Heart left ventricle (tissue), 16 donors: ENCODE results near the gene SNURF. TPM values are rescaled to one million over a fixed set of nuclear protein-coding genes. Genes with fewer than 3 reads are reported as not detected.
"Not testable (repeated sequence)": the region's sequence is repeated elsewhere in the genome, so short reads cannot be mapped to it uniquely, and the experiment has no call there.

Source experiments
- ATAC-seq, 4 donors: fragments of 200-7000 bp; cut with Tn5 transposase; one replicate each; pipeline ENCODE4 v1.9.1; 2020 to 2022; ENCODE audit warnings: moderate library complexity in 4 of 4, mild to moderate bottlenecking in 3 of 4, moderate number of reproducible peaks in 1 of 4
- DNase-seq, 5 donors: peaks; one replicate each; pipeline ENCODE4 v3.0.0-alpha.2; 2020
- H3K27ac ChIP-seq, 12 donors: fragments of 200-600 bp; sonication (generic) in 4 of 12; one replicate each; pipeline versions ENCODE4 v1.5.0 to v1.8.0; 2016 to 2022; ENCODE audit warnings: mild to moderate bottlenecking in 2 of 12
- H3K27me3 ChIP-seq, 9 donors: fragments of 200-600 bp; sonication (generic) in 2 of 9; one replicate each; pipeline versions ENCODE4 v1.5.1 to v1.8.0; 2016 to 2022; ENCODE audit warnings: mild to moderate bottlenecking in 3 of 9
- H3K36me3 ChIP-seq, 9 donors: fragments of 200-600 bp; sonication (generic) in 2 of 9; one replicate each; pipeline versions ENCODE4 v1.5.0 to v1.8.0; 2018 to 2022; ENCODE audit warnings: mild to moderate bottlenecking in 2 of 9
- H3K4me1 ChIP-seq, 12 donors: fragments of 200-600 bp; sonication (generic) in 4 of 12; one replicate each; pipeline versions ENCODE4 v1.5.0 to v1.8.0; 2016 to 2022; ENCODE audit warnings: mild to moderate bottlenecking in 3 of 12
- H3K4me3 ChIP-seq, 12 donors: fragments of 200-600 bp; sonication (generic) in 4 of 12; one replicate each; pipeline versions ENCODE4 v1.5.0 to v1.8.0; 2017 to 2022; ENCODE audit warnings: mild to moderate bottlenecking in 9 of 12, moderate library complexity in 4 of 12
- H3K9me3 ChIP-seq, 12 donors: fragments of 200-600 bp; sonication (generic) in 4 of 12; one replicate each; pipeline versions ENCODE4 v1.5.0 to v1.8.0; 2016 to 2022; ENCODE audit warnings: mild to moderate bottlenecking in 1 of 12
- POLR2A ChIP-seq, 2 donors: fragments of 450-650 bp; IDR thresholded peaks; one replicate each; pipeline ENCODE4 v1.6.1; 2017; ENCODE audit warnings: antibody characterized with exemption in 2 of 2, mild to moderate bottlenecking in 2 of 2, moderate library complexity in 2 of 2
- WGBS, 4 donors: extraction: QIAGEN DNeasy Blood & Tissue Kit in 2 of 4; methylation state at CpG; one replicate each; pipeline versions ENCODE4 v1.1.5 to v1.1.7; 2013 to 2018; 5-methylcytosine and 5-hydroxymethylcytosine counted together
- intact Hi-C, 10 donors: fragments of 100-400 bp; cut with DNase I; formaldehyde crosslinking; loops; one replicate each; pipeline versions ENCODE4 v1.11.1 to v1.14.2; 2022
- polyA plus RNA-seq, 2 donors: library from polyadenylated mRNA; stranded (reverse); fragments of 200-250 nt; gene quantifications; one replicate each; pipeline ENCODE4 v1.2.3, GENCODE V29; 2013
- total RNA-seq, 9 donors: library from RNA; depleted of rRNA in 2 of 9; stranded (reverse); fragments of >200 nt in 2 of 9; fragmentation: NEBNext Ultra II Directional in 3 of 9; extraction: Animal tissue kit (Norgen Biotek cat#: 25700) in 3 of 9; gene quantifications; one replicate each; pipeline versions ENCODE4 v1.1.0 to v1.2.4, GENCODE V29; 2016 to 2023
- TF ChIP-seq, protein P1 (sequence below), 12 donors: fragments of 200-600 bp; sonication (generic) in 4 of 12; IDR thresholded peaks; one replicate each; pipeline versions ENCODE4 v1.5.0 to v1.8.0; 2018 to 2022; ENCODE audit warnings: antibody characterized with exemption in 12 of 12, mild to moderate bottlenecking in 5 of 12
- donor health status: ischemic (EF 13 %, LVEDD 7.1; RV severe dilation, severe dysfunction).
- donor health status: healthy with polysubstance abuse.
- donor health status: DM: no; HTN: yes; CAD: no.
- donor health status: DM: no; HTN: no; CAD: no.
- donor health status: ischemic (EF 25% LVEDD 6.9; RV normal size, moderate dysfunction).
- donor health status: ischemic (EF 25% LVEDD 5.7; RV mildly dilated, moderate dysfunction).
- donor health status: healthy.
- donor health status: DM: yes; HTN: yes; CAD: no.
- donor health status: ischemic (EF 35%, LVEDD 5.7; RV mildly dilated, moderate dysfunction).
- donor health status: nonischemic (EF 11% LVEDD 7.7; RV severe dilation, severe dysfunction).
- donor health status: DM: yes; HTN: yes; CAD: no.
- donor health status: PGD.
- donor health status: ischemic (EF 29% LVEDD 5.4; RV normal size, mild dysfunction).
- donor health status: nonischemic (EF 23%, LVEDD 6.1; RV moderate dilation, normal function).

The SNURF gene
- total and polyA plus RNA-seq, 11 donors = 4.9 to 80.2 (median 36.6) TPM

DNA sequence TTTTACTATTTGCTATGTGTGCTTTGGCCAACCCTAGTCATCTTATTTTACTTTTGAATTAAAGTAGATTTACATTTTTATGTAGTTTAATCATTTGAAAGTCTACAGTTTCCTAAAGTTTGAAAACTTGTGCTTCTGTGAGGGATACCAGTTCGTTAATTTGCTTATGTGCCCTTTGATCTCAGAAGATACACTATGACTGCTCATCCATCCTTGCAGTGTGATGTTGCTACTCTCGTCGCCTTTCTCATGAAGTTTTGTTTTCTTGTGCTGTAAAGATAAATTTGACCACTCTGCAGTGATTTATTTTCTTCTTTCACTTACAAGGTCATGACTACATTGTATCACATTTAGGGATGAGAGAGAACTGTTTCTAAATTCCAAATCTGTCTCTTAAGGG, 16.3 kb downstream of the SNURF start:
- peaks cover 0 to 96% (median 51%) of the 10 kb centered on the region in 9 donors for H3K36me3 ChIP-seq

DNA sequence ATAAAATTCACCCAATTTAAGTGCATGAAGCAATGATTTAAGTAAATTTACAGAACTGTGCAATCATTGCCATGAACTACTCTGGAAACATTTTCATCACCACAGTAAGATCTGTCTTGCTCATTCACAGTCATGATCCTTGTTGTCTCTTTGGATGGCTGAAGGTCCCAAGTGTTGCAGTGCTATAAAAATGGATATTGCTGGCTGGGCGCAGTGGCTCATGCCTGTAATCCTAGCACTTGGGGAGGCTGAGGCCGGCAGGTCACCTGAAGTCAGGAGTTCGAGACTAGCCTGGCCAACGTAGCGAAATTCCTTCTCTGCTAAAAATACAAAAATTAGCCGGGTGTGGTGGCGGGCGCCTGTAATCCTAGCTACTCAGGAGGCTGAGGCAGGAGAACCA, 17.0 kb downstream of the SNURF start:
- H3K4me1 ChIP-seq = no peaks in the 10 kb centered on the region
- H3K27ac ChIP-seq = no peak overlapping the region
- 81 to 91% (median 91%) methylated on average over 8 of the region's 8 CpGs for WGBS, 4 donors
- peaks cover 0 to 82% (median 19%) of the 10 kb centered on the region in 12 donors for H3K9me3 ChIP-seq
- no peak for TF ChIP-seq POLR2A (IDR thresholded peaks at IDR 0.05)
- TF ChIP-seq, protein P1, sequence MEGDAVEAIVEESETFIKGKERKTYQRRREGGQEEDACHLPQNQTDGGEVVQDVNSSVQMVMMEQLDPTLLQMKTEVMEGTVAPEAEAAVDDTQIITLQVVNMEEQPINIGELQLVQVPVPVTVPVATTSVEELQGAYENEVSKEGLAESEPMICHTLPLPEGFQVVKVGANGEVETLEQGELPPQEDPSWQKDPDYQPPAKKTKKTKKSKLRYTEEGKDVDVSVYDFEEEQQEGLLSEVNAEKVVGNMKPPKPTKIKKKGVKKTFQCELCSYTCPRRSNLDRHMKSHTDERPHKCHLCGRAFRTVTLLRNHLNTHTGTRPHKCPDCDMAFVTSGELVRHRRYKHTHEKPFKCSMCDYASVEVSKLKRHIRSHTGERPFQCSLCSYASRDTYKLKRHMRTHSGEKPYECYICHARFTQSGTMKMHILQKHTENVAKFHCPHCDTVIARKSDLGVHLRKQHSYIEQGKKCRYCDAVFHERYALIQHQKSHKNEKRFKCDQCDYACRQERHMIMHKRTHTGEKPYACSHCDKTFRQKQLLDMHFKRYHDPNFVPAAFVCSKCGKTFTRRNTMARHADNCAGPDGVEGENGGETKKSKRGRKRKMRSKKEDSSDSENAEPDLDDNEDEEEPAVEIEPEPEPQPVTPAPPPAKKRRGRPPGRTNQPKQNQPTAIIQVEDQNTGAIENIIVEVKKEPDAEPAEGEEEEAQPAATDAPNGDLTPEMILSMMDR (IDR thresholded peaks at IDR 0.05) = no peak
- H3K36me3 ChIP-seq = peaks cover 0 to 96% (median 51%) of the 10 kb centered on the region in 9 donors
- no peaks in the 10 kb centered on the region for H3K27me3 ChIP-seq
- DNase-seq (no peak), ATAC-seq (no peak)
- intact Hi-C loops = loop anchor here in 1 of 10 donors (10.0 kb wide), 1 partner anchor 63 kb away; no protein-coding TSS in a partner anchor
- H3K4me3 ChIP-seq = no peak overlapping the region

More for the DNA sequence above, 16.3 kb downstream of the SNURF start:
- DNase-seq = no peak
- Histone ChIP-seq H3K9me3 (peaks cover 0 to 81% (median 20%) of the 10 kb centered on the region in 12 donors), H3K27me3 (no peaks in the 10 kb centered on the region), H3K27ac (no peak overlapping the region), H3K4me1 (no peaks in the 10 kb centered on the region), H3K4me3 (no peak overlapping the region)
- TF ChIP-seq, protein P1 (IDR thresholded peaks at IDR 0.05) = no peak
- TF ChIP-seq POLR2A (IDR thresholded peaks at IDR 0.05) = no peak
- intact Hi-C loops = loop anchor here in 1 of 10 donors (10.0 kb wide), 1 partner anchor 64 kb away; no protein-coding TSS in a partner anchor
- ATAC-seq = no peak
- WGBS, 4 donors = 63 to 81% (median 72%) methylated on average over 3 of the region's 3 CpGs

DNA sequence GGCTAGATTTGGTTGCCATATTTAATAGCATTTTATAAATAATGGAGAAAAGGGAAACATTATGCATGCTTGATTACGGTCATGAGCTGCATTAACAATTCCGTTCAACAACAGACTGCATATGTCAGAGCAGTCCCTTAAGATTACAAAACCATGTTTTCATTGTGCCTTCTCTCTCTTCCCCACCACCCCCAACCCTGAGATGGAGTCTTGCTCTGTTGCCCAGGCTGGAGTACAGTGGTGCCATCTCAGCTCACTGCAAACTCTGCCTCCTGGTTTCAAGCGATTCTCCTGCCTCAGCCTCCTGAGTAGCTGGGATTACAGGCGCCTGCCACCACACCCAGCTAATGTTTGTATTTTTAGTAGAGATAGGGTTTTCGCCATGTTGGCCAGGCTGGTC, 17.9 kb downstream of the SNURF start:
- intact Hi-C loops = loop anchor here in 1 of 10 donors (10.0 kb wide), 1 partner anchor 62 kb away; no protein-coding TSS in a partner anchor
- Histone ChIP-seq H3K9me3 (peaks cover 0 to 77% (median 15%) of the 10 kb centered on the region in 12 donors), H3K36me3 (peaks cover 0 to 96% (median 54%) of the 10 kb centered on the region in 9 donors)
- not testable (repeated sequence) for H3K27me3 ChIP-seq, DNase-seq, H3K4me3 ChIP-seq, ATAC-seq, H3K27ac ChIP-seq, H3K4me1 ChIP-seq
- 80 to 91% (median 90%) methylated on average over 5 of the region's 5 CpGs for WGBS, 4 donors

GRCh38 chr15:24976932-24977331, 22.1 kb downstream of the SNURF start:
- Histone ChIP-seq H3K4me1 (no peaks in the 10 kb centered on the region), H3K27ac (no peak overlapping the region), H3K9me3 (peaks cover 0 to 76% (median 12%) of the 10 kb centered on the region in 12 donors), H3K27me3 (no peaks in the 10 kb centered on the region), H3K4me3 (no peak overlapping the region), H3K36me3 (peaks cover 0 to 98% (median 72%) of the 10 kb centered on the region in 9 donors)
- intact Hi-C loops = loop anchor here in 1 of 10 donors (10.0 kb wide), 1 partner anchor 58 kb away; no protein-coding TSS in a partner anchor
- TF ChIP-seq POLR2A (IDR thresholded peaks at IDR 0.05) = no peak
- TF ChIP-seq, protein P1 (IDR thresholded peaks at IDR 0.05) = peak in 2 of 12 donors; percentile 7 to 16
- 79 to 87% (median 80%) methylated on average over 3 of the region's 3 CpGs for WGBS, 4 donors
- ATAC-seq = no peak
- no peak for DNase-seq
